GM21737 (cell line): ENCODE measurements around the gene CDYL.

Experiments
- ATAC-seq: cut with Tn5 transposase; IDR thresholded peaks from one replicate; pipeline ENCODE4 v1.9.1; 2021; ENCODE audit warnings: mild to moderate bottlenecking, moderate library complexity; ENCODE audit not compliant: unreplicated experiment

The CDYL gene

DNA sequence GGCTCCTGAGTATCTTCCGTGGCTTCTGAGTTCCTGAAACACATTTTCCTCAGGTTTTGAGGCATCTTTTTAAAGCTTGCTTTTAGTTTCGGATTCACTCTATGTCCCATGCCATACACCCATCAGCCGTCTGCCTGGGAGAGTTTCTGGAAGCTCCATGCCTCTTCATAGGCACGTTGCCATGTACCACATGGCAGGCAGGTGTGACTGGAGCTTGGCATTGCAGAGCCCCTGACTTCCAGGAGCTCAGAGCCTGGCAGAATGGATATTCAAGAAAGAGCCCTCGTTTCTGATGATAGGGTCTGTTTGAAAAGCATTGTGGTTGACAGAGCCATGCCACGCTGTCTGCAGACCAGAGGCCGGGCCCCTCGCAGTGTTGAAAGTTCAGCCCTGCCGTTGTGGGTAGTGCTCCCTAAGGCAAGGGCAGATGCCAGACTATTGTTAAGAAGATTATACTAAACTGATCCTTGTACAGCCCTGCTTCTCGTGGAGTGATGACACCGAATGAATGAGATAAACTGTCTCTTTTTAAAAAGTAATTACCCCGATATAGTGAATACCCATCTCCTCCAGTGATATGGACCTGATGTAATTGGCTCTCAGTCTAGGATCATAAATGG lies 127.7 kb downstream of the CDYL start:
- no peak for ATAC-seq

DNA sequence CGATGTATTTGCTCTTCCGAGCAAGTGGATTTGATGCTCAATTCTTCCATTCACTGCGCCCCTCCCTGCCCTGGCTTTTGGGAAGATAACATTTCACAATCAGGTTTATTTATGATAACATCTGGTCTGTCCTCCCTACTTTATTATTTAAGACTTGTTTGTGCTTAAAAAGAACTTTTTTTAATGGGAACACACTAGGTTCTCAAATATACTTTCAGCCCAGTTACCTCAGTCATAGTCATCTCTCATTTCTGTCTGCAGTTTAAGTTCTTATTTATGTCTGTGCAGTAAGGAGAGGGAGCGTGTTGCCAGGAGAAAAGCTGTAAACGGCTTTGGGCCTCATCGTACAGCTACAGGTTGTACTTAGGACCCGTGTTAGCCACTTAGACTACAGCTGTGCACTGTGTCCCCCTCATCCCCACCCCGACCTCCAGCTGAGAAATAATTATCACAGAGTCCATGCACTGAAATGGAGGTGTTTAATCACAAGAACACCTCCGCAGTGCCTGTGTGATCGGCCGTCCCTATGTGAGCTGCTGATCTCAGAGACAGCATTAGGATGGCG lies 128.3 kb downstream of the CDYL start:
- no peak for ATAC-seq

DNA sequence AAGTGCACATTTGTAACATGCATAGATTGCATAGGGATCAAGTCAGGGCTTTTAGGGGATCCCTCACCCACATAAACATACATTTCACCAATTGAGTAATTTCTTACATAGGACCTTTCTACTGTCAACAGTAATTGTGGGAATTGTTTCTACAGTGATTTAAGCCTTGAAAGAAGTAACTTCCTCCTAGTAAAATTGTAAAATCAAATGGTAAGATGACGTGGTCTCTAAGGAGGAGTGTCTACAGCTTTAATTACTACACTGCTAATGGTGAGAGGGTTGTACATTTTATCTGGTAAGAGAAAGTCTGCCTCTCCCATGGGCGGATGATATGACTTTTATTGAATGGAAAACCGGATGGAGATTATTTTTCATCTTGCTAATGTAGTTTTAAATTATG lies 129.6 kb downstream of the CDYL start:
- ATAC-seq = no peak

DNA sequence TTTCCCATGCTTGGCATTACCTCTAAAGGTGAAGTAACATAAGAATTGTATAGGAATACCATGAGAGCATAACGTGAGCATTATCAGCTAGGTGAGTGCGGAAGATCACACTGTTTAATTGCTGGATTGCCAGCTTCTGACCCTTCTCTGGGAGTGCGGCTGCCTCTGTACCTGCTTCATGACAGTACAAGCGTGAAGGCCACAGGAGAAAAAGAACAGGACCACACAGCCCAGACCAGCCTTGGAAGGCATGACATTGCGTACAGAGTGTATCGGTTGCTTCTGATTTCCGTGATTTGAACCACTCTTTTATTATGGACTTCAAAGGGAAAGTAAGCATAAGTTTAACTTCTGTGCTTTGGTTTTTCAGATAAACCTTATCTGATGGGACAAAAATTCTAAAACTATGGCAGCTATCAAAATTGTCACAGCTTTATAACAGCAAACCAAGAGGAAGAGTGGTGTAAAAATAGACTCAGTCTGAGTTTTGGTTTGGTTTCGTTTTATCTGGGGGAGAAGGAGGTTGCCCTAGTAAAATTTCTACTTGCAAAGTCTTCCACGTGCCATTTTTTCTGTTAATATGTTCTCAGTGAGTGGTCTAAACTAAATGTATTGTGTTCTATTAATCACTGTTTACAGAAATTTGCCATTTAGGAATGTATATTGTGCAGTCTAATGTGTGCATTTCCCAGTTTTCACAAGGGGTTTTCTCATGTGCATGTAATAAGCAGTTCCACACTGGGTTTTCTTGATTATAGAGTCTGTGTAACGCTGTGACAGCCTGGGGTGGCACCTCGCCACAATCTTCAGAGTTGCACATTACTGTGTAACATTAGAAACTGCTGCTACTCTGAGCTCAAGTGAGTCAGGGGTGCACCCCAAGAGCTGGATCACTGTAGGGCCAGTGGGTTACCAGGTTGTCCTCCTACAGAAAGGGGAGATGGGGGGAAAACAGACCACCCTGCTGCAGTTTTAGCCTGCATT lies 130.4 kb downstream of the CDYL start:
- peak; percentile 43 for ATAC-seq

DNA sequence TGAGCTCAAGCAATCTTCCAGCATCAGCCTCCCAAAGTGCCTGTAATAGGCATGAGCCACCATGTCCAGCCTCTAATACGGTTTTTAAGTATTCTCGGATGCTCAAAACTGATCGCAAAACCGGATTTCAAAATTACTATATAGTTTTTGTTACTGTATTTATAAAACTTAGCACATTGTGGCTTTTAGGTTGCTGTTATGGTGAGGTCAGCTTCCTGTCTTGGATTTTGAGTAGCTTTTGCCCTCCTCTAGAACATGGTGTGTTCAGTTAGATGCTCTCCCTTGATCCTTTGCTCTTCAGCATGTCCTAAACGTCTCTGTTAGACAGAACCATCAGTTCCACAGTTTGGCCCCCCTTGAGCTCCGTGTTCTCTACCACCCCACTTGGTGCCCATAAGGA lies 131.4 kb downstream of the CDYL start:
- peak; percentile 19 for ATAC-seq

DNA sequence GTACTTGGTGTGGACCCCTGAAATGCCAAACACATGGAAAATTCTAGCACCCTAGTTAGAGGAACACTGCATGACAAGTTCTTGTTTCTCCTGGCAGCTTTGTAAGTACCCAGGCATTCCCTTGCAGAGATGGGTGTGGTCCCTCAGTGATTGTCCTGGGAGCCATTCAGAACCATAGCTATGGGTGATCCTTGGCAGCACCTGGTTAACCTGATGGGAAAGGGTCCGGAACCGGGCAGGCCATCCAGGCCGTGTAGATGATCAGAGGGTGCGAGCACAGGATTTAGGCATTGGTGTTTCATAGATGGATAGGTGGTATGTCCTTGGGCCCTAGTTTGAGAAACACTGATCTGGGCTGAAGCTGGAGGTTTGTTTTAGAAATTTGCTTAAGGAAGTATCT lies 131.9 kb downstream of the CDYL start:
- no peak for ATAC-seq

DNA sequence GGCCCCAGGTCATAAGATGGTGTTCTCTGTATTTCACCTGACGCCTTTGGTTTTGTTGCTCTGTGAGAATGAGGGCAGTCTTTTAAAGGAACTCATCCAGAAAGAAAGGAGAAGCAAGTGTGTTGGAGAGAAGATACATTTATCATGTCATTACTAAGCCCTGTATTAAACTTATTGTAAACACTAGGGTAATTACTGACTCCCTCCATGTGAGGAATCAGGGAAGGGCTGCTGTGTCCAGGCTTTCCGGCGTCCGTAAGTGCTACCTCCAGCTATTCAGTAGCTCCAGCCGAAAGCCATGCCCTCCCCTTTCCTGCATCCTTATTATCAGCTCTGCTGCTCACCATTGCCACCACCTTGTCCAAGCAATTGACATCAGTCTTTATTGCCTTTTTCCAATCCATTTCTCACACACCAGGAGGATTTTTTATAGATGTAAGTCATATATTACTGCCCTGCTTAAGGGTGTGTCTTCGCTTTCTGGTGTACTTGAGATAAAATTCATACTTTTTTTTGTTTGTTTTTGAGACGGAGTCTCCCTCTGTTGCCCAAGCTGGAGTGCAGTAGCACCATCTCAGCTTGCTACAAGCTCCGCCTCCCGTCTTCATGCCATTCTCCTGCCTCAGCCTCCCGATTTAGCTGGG lies 133.0 kb downstream of the CDYL start:
- no peak for ATAC-seq

DNA sequence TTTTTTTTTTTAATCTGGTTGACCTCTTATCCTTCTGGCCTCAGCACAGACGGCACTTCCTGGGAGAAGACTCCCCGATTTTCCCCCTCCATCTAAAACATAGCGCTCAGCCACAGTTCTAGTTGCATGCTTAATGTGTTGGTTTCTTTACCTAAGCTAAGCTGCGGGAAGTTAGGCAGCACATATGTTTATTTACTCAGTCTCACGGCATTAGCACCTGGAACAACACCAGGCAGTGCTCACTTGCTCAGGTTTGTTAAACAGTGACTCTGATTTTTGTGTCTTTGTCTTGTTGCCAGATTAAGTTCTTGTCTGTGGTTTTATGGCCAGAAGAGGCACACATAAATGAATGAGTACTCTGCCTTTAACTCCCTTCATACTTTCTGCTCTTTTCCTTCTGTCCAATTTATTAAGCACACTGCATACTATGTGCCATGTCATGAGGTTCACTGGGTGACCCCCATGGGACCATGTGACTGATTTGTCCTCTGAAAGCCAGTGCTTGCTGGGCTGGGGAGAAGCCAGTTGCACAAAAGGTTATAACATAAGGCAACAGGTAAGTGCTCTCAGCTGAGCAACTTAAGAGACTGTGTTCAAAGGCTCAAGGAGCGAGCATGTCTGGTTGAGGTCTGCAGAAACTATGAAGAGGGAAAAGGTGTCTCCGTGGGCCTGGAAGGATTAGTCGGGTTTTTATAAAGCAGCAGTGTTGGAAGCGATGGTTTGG lies 134.0 kb downstream of the CDYL start:
- ATAC-seq = no peak

DNA sequence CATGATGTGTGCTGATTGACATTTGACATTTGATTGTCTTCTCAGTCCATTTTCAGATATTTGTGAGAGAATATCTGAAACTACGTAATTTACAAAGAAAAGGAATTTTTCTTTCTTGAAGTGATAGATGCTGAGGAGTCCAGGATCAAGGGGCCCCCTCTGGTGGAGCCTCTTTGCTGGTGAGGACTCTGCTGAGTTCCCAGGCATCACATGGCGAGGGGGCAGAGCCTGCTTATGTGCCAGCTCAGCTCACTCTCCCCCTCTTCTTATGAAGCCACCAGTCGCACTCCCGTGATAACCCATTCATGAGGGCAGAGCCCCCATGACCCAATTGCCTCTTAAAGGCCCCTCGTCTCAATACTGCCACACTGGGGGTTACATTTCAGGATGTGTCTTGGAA lies 136.4 kb downstream of the CDYL start:
- no peak for ATAC-seq

DNA sequence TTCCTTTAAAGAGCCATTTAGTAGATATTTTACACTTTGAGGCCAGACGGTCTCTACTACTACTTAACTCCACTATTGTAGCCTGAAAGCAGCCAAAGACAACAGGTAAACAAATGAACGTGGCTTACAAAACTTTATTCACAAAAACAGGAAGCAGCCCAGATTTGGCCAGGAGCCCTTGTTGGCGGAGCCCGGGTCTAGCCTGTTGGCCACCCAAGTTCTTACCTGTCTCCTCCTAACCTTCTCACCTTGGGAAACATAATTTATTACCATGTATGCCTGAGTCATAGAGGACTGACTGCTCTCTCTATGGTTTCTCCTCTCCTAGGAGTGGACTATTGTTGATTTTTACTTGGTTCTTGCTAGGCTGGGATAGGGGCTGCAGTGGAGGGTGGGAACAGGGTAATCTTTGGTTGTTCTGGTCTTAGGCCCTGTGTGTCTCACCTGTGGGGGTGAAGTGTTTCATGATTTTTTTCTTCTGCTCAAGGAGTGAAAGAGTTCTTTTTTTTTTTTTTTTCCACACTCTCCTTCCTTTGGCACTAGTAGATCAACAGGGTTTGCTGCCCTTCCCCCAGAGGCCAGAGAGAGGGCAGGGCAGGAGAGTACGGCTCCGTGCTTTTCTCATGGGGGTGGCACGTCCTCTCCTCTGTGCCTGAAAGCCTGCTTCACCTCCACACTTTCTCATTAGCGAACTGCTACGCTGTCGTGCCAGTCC lies 137.7 kb downstream of the CDYL start:
- no peak for ATAC-seq

DNA sequence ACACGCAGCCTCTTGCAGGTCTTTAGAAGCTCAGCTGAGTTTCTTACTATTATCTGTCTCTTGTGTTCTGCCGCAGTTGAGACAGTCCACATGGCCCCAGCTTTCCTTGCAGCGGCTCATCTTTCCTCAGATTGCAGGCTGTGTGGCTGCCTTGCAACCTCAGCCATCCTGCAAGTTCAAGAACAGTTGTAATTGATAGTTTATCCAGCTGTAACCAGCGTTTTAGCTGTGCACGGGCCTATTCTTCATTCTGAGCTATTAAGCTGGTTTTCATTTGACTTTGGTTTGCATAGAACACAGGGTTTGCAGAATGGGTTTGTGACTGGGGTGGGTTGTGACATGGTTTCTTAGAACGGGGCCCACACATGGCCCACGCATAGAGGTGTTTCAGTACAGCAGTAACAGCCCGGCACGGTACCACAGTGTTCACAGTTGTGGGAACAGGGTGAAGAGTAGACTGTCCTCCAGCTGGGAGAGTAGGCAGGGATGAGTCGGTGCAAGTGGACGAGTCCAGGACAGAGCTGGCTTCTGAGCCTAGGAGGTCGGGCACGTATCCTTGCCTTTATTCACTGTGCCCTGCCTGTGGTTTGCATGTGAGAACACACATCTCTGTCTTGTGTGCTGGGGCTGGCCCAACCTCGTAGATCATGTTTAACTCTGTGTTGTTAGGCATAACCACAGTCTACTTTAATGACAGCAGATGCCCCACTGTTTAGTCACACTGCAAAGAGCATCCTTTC lies 138.4 kb downstream of the CDYL start:
- ATAC-seq = no peak

DNA sequence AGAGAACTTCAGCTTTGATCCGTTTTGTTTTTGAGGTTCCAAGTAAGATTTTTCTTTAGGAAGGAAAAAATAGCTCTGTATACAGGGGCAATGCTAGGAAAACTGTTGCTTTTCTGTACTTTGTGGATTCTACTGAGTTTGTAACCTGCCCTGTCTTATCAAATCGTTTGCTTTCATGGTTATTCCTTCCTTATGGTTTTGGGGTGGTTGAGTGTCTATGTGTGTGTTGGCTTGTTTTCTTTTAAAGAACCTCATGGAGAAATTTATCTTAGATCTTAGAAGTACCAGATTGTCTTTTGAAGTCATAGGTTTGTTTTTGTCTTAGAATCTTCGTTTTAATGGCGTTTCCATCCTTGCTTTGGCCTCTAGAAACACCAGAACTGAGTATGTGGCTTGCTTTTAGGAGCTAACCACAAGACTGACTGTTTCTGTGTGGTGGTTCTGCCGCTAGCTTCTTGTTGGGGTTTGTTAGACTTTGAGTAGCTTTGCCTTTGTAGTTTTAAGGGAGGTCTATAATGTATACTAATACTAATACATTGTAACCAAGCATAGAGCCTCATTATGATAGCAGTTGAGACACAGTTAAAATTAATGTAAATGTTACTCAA lies 140.9 kb downstream of the CDYL start:
- no peak for ATAC-seq

DNA sequence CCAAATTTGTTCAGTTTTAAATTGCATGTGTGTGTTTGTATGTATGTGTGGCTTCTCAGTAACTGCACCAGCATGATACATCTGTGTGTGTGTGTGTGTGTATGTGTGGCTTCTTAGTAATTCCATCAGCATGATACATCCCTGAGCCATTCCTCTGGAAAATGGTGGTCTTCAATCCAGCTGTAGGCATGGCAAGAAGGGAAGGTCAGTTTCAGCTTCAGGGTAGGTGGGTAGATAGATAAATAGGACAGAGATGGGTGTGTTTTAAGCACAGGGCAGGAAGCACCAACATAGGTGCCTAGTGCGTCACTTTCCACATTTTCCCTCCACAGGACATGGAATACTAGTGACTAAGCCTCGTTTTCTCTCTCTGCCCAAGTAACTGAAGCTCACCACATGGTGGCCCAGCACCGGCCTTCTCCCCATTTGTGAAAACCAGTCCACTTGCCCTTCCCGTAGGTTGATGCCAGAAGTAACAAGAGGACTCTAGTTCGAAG lies 144.8 kb downstream of the CDYL start:
- no peak for ATAC-seq

DNA sequence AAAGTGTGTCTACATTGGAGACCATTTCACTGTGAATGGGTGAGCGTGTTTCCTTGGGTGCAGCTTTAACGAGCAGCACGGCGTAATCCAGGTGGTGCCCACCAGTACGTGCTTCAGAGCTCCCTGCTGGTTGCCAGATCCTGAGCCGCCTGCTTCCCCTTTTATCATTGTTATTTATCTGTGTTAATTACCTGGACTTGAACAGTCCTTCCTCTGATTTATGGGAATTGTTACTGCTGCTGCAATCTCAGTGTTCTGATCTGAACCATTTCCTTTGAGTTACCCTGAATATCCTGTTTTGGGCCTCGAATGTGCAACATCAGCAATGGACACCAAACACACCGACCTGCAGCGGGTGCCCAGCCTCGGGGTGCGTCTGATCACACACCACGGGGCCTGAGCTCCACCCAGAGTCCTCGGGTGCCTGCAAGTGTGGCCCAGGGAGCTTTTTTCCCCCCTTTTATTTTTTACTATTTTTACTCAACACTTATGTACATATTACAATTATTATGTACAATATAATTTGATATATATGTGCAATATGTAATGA lies 146.4 kb downstream of the CDYL start:
- ATAC-seq = no peak

DNA sequence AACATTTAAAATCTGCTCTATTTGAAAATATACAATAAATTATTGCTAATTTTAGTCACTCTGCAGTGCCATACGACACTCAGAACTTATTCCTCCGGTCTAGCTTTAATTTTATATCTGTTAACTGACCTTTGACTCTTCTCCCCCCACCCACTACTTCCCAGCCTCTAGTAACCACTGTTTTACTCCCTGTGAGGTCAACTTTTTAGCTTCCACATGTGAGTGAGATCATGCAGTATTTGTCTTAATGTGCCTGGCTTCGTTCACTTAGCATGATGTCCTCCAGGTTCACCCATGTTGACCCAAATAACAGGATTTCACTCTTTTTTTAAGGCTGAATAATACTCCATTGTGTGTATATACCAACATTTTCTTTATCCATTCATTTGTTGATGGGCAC lies 146.9 kb downstream of the CDYL start:
- ATAC-seq = no peak

DNA sequence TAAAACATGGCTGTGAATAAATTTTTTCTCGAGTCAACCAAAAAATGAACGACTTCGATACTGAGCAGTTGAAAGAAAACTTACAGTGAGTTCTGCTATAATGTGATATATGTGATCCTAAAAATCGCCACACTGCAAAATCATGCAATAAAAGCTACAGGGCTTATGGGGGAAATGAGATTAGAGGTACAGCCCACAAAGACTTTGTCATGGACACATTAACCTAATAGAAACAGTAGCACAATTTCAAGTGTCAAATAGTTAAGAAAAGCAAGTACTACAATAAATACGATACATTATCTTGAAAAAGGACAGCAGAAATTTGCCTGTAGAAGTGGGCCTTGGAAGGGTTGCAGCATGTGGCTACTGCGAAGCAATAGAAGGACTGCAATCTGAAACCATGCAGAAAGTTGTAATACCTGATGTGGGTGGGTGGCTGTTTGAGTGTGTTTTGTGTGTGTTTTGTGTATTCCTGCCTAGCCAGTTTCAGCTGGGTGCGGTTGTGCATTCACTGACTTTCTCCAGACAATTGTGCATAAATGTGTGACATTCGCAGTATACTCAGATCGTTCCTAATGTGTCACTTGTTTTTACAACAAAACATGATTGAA lies 148.6 kb downstream of the CDYL start:
- no peak for ATAC-seq

DNA sequence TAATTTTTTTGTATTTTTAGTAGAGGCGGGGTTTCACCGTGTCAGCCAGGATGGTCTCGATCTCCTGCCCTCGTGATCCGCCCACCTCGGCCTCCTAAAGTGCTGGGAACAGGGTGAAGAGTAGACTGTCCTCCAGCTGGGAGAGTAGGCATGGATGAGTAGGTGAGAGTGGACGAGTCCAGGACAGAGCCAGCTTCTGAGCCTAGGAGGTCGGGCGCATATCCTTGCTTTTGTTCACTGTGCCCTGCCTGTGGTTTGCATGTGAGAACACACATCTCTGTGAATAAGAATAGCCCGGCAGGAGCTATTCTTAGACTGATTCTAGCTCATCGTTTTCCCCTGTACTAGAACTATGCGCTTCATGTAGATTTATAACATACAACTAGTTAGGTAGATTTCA lies 149.4 kb downstream of the CDYL start:
- ATAC-seq = no peak

DNA sequence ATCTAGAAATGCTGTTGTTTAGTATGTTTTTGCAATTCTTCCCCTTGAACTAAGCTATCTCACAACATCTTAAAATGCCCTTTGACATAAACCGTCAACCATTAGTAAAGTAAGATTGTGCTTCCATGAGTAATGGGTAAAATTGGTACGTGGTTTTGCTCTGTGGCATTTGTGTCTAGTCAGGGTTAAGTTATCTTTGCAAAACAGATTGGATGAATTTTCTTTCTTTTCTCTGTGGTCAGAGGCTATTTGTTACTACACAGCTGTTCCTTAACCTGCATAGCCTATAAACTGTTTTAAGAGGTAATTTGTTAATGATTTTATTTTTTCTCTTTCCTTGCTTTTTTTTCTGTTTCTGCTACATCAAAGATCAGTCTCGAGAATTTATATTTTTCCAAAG lies 152.2 kb downstream of the CDYL start:
- no peak for ATAC-seq
